Effector memory CD4-positive, alpha-beta T cell (primary cell): ENCODE results near the gene FAM24B.
"Not testable (repeated sequence)": the region's sequence is repeated elsewhere in the genome, so short reads cannot be mapped to it uniquely, and the experiment has no call there.

Experiments
- DNase-seq, 3 donors: peaks; one replicate each; pipeline ENCODE4 v3.0.0-alpha.2; 2020
- H3K27ac ChIP-seq: 2 replicates; pipeline ENCODE4 v1.7.0; 2013; ENCODE audit warnings: mild to moderate bottlenecking, low read length, moderate library complexity; ENCODE audit not compliant: insufficient read depth, poor library complexity, severe bottlenecking
- H3K27me3 ChIP-seq: replicated peaks from 2 replicates; pipeline ENCODE4 v1.7.0; 2013; ENCODE audit warnings: mild to moderate bottlenecking, low read length; ENCODE audit not compliant: insufficient read depth, control insufficient read depth, poor library complexity, severe bottlenecking
- H3K36me3 ChIP-seq: 2 replicates; pipeline ENCODE4 v1.7.0; 2013; ENCODE audit warnings: mild to moderate bottlenecking, low read length, moderate library complexity; ENCODE audit not compliant: control insufficient read depth, insufficient read depth
- H3K4me1 ChIP-seq: 2 replicates; pipeline ENCODE4 v1.7.0; 2013; ENCODE audit warnings: low read length, mild to moderate bottlenecking; ENCODE audit not compliant: control insufficient read depth, insufficient read depth, poor library complexity, severe bottlenecking
- H3K4me3 ChIP-seq: 2 replicates; pipeline ENCODE4 v1.7.0; 2013; ENCODE audit warnings: low read length, low read depth, mild to moderate bottlenecking; ENCODE audit not compliant: insufficient read depth, poor library complexity, severe bottlenecking
- H3K9me3 ChIP-seq: 2 replicates; pipeline ENCODE4 v1.7.0; 2013; ENCODE audit warnings: mild to moderate bottlenecking, low read length, moderate library complexity; ENCODE audit not compliant: control insufficient read depth

The FAM24B gene

GRCh38 chr10:122877264-122877663 lies 2.1 kb downstream of the FAM24B start:
- no peaks in the 10 kb centered on the region for H3K27me3 ChIP-seq
- no peak overlapping the region for H3K27ac ChIP-seq
- H3K4me1 ChIP-seq: no peaks in the 10 kb centered on the region
- no peak for DNase-seq
- no peak overlapping the region for H3K4me3 ChIP-seq
- H3K36me3 ChIP-seq: no peaks in the 10 kb centered on the region
- no peaks in the 10 kb centered on the region for H3K9me3 ChIP-seq

- Histone ChIP-seq H3K4me3 (no peak overlapping the region), H3K9me3 (no peaks in the 10 kb centered on the region), H3K27ac (no peak overlapping the region), H3K4me1 (no peaks in the 10 kb centered on the region), H3K27me3 (no peaks in the 10 kb centered on the region), H3K36me3 (no peaks in the 10 kb centered on the region)
- DNase-seq: no peak
Observed at GRCh38 chr10:122876467-122876855, 2.9 kb downstream of the FAM24B start.

- Histone ChIP-seq H3K36me3 (no peaks in the 10 kb centered on the region), H3K27me3 (no peaks in the 10 kb centered on the region), H3K9me3 (no peaks in the 10 kb centered on the region), H3K4me1 (no peaks in the 10 kb centered on the region), H3K27ac (no peak overlapping the region), H3K4me3 (no peak overlapping the region)
- DNase-seq: no peak
Observed at GRCh38 chr10:122875843-122876466, 3.4 kb downstream of the FAM24B start.

GRCh38 chr10:122871947-122872346 lies 7.4 kb downstream of the FAM24B start:
- not testable (repeated sequence) for H3K27me3 ChIP-seq, H3K9me3 ChIP-seq

GRCh38 chr10:122868768-122869167 lies 10.6 kb downstream of the FAM24B start:
- not testable (repeated sequence) for H3K4me1 ChIP-seq, H3K27me3 ChIP-seq, H3K36me3 ChIP-seq, DNase-seq, H3K4me3 ChIP-seq, H3K27ac ChIP-seq, H3K9me3 ChIP-seq

More at GRCh38 chr10:122871947-122872346, 7.4 kb downstream of the FAM24B start:
- not testable (repeated sequence) for DNase-seq, H3K36me3 ChIP-seq, H3K27ac ChIP-seq, H3K4me1 ChIP-seq, H3K4me3 ChIP-seq

- not testable (repeated sequence) for DNase-seq, H3K27me3 ChIP-seq, H3K27ac ChIP-seq, H3K9me3 ChIP-seq, H3K36me3 ChIP-seq, H3K4me3 ChIP-seq, H3K4me1 ChIP-seq
Observed at GRCh38 chr10:122866757-122867482, 12.5 kb downstream of the FAM24B start.

- Histone ChIP-seq H3K9me3 (no peaks in the 10 kb centered on the region), H3K27ac (no peak overlapping the region), H3K4me1 (no peaks in the 10 kb centered on the region), H3K4me3 (no peak overlapping the region), H3K27me3 (no peaks in the 10 kb centered on the region), H3K36me3 (no peaks in the 10 kb centered on the region)
- DNase-seq: no peak
Observed at GRCh38 chr10:122864901-122865300, 14.5 kb downstream of the FAM24B start.

- Histone ChIP-seq H3K4me1 (no peaks in the 10 kb centered on the region), H3K27me3 (no peaks in the 10 kb centered on the region), H3K27ac (no peak overlapping the region), H3K36me3 (no peaks in the 10 kb centered on the region), H3K9me3 (no peaks in the 10 kb centered on the region), H3K4me3 (no peak overlapping the region)
- no peak for DNase-seq
Observed at GRCh38 chr10:122864194-122864592, 15.2 kb downstream of the FAM24B start.

GRCh38 chr10:122863216-122864193 lies 15.9 kb downstream of the FAM24B start:
- no peaks in the 10 kb centered on the region for H3K4me1 ChIP-seq
- H3K4me3 ChIP-seq: no peak overlapping the region
- no peaks in the 10 kb centered on the region for H3K27me3 ChIP-seq
- H3K36me3 ChIP-seq: no peaks in the 10 kb centered on the region
- H3K9me3 ChIP-seq: no peaks in the 10 kb centered on the region
- no peak for DNase-seq
- no peak overlapping the region for H3K27ac ChIP-seq
